Femur (tissue), 1 donor: ENCODE results near the gene PCDHA11.
"Not testable (repeated sequence)": the region's sequence is repeated elsewhere in the genome, so short reads cannot be mapped to it uniquely, and the experiment has no call there.

Experiments
- DNase-seq: peaks from one replicate; pipeline ENCODE4 v3.0.0-alpha.2; 2017

The PCDHA11 gene

DNA sequence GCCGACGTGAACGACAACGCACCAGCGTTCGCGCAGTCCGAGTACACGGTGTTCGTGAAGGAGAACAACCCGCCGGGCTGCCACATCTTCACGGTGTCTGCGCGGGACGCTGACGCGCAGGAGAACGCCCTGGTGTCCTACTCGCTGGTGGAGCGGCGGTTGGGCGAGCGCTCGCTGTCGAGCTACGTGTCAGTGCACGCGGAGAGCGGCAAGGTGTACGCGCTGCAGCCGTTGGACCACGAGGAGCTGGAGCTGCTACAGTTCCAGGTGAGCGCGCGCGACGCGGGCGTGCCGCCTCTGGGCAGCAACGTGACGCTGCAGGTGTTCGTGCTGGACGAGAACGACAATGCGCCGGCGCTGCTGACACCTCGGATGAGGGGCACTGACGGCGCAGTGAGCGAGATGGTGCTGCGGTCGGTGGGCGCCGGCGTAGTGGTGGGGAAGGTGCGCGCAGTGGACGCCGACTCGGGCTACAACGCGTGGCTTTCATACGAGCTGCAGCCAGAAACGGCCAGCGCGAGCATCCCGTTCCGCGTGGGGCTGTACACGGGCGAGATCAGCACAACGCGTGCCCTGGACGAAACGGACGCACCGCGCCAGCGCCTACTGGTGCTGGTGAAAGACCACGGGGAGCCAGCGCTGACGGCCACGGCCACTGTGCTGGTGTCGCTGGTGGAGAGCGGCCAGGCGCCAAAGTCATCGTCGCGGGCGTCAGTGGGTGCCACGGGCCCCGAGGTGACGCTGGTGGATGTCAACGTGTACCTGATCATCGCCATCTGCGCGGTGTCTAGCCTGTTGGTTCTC, 18.7 kb upstream of the PCDHA11 start:
- not testable (repeated sequence) for DNase-seq

DNA sequence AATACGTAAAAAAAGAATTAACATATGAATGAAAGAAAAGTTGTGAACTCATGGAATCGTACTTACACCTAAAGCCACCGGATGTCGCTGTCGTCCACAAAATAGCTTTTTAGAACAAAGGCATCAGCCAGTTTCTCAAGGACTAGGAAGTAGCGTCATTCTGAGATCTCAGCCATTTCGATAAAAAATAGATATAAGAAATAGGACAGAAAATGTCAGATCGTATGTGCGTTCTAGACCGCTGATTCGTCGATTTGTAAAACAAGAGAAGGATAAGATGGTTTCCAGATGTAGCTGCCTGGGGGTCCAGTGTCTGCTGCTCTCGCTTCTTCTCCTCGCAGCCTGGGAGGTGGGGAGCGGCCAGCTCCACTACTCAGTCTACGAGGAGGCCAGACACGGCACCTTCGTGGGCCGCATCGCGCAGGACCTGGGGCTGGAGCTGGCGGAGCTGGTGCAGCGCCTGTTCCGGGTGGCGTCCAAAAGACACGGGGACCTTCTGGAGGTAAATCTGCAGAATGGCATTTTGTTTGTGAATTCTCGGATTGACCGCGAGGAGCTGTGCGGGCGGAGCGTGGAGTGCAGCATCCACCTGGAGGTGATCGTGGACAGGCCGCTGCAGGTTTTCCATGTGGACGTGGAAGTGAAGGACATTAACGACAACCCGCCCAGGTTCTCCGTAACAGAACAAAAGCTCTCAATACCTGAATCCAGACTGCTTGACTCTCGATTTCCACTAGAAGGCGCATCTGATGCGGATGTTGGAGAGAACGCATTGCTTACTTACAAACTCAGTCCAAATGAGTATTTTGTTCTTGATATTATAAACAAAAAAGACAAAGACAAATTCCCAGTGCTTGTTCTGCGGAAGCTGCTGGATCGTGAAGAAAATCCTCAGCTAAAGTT, 12.7 kb upstream of the PCDHA11 start, which contains the start of gene PCDHA10:
Gene PCDHA10 (plus strand): TSS at position 126 of the 903 bp plus-strand sequence. CDS start 152 bp downstream, at position 278.
- no peak for DNase-seq

- no peak for DNase-seq
Observed at GRCh38 chr5:140857177-140857986, 11.4 kb upstream of the PCDHA11 start.

GRCh38 chr5:140857987-140858240, 10.8 kb upstream of the PCDHA11 start:
- DNase-seq, result no peak

DNA sequence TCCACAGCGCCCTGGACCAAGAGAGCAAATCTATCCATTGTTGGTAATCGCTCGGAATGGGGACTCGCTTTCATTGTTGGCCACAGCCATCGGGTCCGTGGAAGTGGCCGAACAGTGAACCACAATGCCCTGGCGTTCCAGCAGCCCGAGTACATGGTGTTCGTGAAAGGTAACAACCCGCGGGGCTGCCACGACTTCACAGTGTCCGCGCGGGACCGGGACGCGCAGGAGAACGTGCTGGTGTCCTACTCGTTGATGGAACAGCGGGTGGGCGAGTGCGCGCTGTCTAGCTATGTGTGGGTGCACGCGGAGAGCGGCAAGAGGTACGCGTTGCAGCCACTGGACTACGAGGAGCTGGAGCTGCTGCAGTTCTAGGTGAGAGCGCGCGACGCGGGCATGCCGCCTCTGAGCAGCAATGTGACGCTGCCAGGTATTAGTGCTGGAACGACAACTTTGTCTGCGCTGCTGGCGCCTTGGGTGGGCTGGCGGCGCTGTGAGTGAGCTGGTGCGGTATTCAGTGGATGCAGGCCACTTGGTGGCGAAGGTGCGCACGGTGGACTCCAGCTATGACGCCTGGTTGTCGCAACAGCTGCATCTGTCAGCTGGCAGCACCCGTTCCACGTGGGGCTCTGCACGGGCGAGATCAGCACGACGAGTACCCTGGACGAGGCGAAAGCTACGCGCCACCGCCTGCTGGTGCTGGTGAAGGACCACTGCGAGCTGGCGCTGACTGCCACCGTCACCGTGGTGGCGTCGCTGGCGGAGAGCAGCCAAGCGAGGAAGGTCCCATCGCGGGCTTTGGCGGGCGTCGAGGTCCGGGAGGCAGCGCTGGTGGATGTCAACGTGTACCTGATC, 6.1 kb upstream of the PCDHA11 start:
- DNase-seq, result no peak

DNA sequence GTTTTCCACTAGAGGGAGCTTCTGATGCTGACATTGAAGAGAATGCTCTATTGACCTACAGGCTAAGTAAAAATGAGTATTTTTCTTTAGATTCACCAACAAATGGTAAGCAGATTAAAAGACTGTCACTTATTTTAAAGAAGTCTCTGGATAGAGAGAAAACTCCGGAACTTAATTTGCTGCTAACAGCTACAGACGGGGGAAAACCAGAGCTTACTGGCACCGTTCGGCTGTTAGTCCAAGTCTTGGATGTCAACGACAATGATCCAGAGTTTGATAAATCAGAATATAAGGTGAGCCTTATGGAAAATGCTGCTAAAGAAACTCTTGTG, 764 bp downstream of the PCDHA11 start:
- DNase-seq, result no peak

DNA sequence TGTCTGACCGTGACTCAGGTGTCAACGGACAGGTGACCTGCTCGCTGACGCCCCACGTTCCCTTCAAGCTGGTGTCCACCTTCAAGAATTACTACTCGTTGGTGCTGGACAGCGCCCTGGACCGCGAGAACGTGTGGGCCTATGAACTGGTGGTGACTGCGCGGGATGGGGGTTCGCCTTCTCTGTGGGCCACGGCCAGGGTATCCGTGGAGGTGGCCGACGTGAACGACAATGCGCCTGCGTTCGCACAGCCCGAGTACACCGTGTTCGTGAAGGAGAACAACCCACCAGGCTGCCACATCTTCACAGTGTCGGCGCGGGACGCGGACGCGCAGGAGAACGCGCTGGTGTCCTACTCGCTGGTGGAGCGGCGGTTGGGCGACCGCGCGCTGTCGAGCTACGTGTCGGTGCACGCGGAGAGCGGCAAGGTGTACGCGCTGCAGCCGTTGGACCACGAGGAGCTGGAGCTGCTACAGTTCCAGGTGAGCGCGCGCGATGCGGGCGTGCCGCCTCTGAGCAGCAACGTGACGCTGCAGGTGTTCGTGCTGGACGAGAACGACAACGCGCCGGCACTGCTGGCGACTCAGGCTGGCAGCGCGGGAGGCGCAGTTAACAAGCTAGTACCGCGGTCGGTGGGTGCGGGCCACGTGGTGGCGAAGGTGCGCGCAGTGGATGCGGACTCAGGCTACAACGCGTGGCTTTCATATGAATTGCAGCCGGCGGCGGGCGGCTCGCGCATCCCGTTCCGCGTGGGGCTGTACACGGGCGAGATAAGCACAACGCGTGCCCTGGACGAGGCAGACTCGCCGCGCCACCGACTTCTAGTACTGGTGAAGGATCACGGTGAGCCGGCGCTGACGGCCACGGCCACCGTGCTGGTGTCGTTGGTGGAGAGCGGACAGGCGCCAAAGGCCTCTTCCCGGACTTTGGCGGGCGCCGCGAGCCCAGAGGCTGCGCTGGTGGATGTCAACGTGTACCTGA, 1.8 kb downstream of the PCDHA11 start:
- no peak for DNase-seq

- DNase-seq, result no peak
Observed at GRCh38 chr5:140875085-140876065, 6.6 kb downstream of the PCDHA11 start, which contains the start of gene PCDHA12. Gene PCDHA12 (plus strand): TSS chr5:140875308. CDS start chr5:140875473, 165 bp downstream.

DNA sequence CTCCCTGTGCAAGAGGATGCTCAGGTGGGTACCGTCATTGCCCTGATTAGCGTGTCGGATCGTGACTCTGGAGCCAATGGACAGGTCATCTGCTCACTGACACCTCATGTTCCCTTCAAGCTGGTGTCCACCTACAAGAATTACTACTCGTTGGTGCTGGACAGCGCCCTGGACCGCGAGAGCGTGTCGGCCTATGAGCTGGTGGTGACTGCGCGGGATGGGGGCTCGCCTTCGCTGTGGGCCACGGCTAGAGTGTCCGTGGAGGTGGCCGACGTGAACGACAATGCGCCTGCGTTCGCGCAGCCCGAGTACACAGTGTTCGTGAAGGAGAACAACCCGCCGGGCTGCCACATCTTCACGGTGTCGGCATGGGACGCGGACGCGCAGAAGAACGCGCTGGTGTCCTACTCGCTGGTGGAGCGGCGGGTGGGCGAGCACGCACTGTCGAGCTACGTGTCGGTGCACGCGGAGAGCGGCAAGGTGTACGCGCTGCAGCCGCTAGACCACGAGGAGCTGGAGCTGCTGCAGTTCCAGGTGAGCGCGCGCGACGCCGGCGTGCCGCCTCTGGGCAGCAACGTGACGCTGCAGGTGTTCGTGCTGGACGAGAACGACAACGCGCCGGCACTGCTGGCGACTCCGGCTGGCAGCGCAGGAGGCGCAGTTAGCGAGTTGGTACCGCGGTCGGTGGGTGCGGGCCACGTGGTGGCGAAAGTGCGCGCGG, 7.9 kb downstream of the PCDHA11 start:
- not testable (repeated sequence) for DNase-seq

DNA sequence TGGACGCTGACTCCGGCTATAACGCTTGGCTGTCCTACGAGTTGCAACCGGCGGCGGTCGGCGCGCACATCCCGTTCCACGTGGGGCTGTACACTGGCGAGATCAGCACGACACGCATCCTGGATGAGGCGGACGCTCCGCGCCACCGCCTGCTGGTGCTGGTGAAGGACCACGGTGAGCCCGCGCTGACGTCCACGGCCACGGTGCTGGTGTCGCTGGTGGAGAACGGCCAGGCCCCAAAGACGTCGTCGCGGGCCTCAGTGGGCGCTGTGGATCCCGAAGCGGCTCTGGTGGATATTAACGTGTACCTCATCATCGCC, 8.5 kb downstream of the PCDHA11 start:
- no peak for DNase-seq

GRCh38 chr5:140881889-140882590, 13.3 kb downstream of the PCDHA11 start, which contains the start of gene PCDHA13:
Gene PCDHA13 (plus strand): TSS chr5:140882124. CDS start chr5:140882269, 145 bp downstream.
- DNase-seq, result no peak

DNA sequence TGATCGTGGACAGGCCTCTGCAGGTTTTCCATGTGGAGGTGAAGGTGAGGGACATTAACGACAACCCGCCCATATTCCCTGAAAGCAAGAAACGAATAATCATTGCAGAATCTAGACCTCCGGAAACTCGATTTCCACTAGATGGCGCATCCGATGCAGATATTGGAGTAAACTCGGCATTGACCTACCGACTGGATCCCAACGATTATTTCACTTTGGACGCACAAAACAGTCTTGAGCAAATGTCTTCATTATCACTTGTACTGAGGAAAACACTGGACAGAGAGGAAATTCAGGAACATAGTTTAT, 13.8 kb downstream of the PCDHA11 start:
- no peak for DNase-seq

GRCh38 chr5:140883373-140883772, 14.6 kb downstream of the PCDHA11 start:
- DNase-seq, result no peak

DNA sequence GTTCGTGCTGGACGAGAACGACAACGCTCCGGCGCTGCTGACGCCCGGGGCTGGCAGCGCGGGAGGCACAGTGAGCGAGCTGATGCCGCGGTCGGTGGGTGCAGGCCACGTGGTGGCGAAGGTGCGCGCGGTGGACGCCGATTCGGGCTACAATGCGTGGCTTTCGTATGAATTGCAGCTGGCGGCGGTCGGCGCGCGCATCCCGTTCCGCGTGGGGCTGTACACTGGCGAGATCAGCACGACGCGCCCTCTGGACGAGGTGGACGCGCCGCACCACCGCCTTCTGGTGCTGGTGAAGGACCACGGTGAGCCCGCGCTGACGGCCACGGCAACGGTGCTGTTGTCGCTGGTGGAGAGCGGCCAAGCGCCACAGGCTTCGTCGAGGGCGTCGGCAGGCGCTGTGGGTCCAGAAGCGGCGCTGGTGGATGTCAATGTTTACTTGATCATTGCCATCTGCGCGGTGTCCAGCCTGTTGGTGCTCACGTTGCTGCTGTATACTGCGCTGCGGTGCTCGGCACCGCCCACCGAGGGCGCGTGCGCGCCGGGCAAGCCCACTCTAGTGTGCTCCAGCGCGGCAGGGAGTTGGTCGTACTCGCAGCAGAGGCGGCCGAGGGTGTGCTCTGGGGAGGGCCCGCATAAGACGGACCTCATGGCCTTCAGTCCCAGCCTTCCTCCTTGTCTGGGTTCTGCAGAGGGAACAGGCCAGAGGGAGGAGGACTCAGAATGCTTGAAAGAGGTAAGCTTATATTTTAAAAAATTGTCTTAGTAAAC, 15.4 kb downstream of the PCDHA11 start:
- DNase-seq, result no peak

DNA sequence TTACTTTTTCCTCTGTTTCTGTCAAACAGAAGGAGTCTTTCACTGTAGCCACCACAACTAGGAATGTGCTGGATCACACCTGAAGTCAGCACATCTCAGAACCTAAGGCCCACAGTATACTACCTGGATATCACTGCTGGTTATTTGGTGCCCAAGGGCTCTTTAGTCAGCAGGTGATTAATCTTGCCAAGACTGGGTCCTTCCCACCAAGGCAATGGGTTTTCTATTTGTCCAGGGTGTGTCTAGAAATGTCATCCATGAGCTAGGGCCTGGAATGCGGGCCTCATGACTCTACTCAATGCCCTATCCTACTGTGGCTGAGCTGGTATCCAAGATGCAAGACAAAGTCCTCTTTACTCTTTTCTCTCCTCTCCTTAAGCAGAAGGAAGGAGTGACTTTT, 47.6 kb downstream of the PCDHA11 start:
- no peak for DNase-seq
